ENCODE measurements around the gene TUBB3.

TUBB3 gene

GRCh38 chr16:89956505-89957215 lies 33.5 kb downstream of the TUBB3 start:
- H3K4me3 ChIP-seq, result no peak overlapping the region
- DNase-seq (ENCODE audit: low spot score), result no peak
- no peak for TF ChIP-seq CTCF (IDR thresholded peaks at IDR 0.05)
- H3K27ac ChIP-seq, result peak overlapping the region in 1 of 2 donors; percentile 65

DNA sequence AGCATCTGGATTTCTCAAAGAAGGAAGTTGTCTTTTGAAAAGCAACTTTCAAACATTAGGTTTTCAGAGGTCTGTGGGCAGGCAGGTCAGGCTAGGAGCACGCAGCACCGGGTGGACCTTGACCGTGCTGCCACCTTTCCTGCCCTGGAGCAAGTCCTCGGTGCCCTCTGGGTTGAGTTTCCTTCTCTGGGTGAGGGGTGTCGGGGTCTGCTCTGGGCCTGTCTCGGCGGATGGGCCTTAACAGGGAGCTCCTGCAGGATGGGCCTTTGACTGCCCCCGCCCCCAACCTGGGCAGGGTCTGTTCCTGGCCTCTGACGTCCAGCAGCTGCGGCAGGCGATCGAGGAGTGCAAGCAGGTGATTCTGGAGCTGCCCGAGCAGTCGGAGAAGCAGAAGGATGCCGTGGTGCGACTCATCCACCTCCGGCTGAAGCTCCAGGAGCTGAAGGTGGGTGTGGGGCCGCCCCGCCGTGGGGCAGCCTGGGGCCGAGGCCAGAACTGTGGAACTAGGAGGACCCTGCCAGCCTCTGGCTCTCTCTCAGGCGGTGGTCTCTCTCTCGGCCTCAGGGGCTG lies 34.2 kb downstream of the TUBB3 start:
- no peak for DNase-seq (ENCODE audit: low spot score)
- TF ChIP-seq CTCF (IDR thresholded peaks at IDR 0.05), result no peak
- no peak overlapping the region for H3K4me3 ChIP-seq
- H3K27ac ChIP-seq, result peak overlapping the region in 1 of 2 donors; percentile 33

GRCh38 chr16:89958068-89958467 lies 34.9 kb downstream of the TUBB3 start:
- DNase-seq (ENCODE audit: low spot score), result no peak
- no peak overlapping the region for H3K4me3 ChIP-seq
- no peak for TF ChIP-seq CTCF (IDR thresholded peaks at IDR 0.05)
- H3K27ac ChIP-seq, result no peak overlapping the region

DNA sequence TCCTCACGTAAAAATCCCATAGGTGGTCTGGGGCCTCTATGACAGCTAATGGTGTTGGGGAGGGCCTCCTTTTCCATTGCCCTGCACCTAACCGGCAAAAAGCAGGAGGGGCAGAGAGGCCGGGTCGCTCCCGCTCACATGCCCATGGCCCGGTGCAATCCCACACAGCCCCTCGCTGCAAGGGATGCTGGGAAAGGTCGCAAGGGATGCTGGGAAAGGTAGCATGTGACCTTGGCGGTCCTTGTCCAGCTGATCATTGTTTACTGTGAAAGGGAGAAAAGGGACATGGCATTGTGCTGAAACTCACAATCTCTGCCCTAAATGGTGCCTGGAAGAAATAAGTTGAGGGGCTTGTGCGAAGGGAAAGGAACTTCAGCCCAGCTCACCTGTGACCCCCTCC lies 35.5 kb downstream of the TUBB3 start:
- no peak for TF ChIP-seq CTCF (IDR thresholded peaks at IDR 0.05)
- H3K4me3 ChIP-seq, result no peak overlapping the region
- no peak for DNase-seq (ENCODE audit: low spot score)
- no peak overlapping the region for H3K27ac ChIP-seq

GRCh38 chr16:89960966-89961365 lies 37.8 kb downstream of the TUBB3 start:
- TF ChIP-seq CTCF (IDR thresholded peaks at IDR 0.05), result no peak
- no peak for DNase-seq (ENCODE audit: low spot score)
- Histone ChIP-seq H3K27ac (no peak overlapping the region), H3K4me3 (no peak overlapping the region)

GRCh38 chr16:89961920-89962319 lies 38.8 kb downstream of the TUBB3 start:
- TF ChIP-seq CTCF (IDR thresholded peaks at IDR 0.05), result no peak
- H3K27ac ChIP-seq, result no peak overlapping the region
- no peak for DNase-seq (ENCODE audit: low spot score)
- H3K4me3 ChIP-seq, result no peak overlapping the region

Data from coronary artery (tissue), 2 donors.